HEK293 (cell line): Measurements from ENCODE around the gene SLC17A4.

Experiments
- CTCF ChIA-PET: fragments of 350-600 bp; formaldehyde crosslinking; extraction: SDS; loops from one replicate; lab custom pipeline; 2021; ENCODE audit warnings: antibody characterized with exemption; lab: Yijun Ruan, JAX
- POLR2A ChIA-PET: fragments of 300-600 bp; formaldehyde crosslinking; extraction: SDS; loops from one replicate; lab custom pipeline; 2020; ENCODE audit warnings: antibody characterized with exemption, inconsistent platforms; lab: Yijun Ruan, JAX
- H3K27ac ChIP-seq: fragments of 200-500 bp; sonication (Bioruptor generic); 2 replicates; pipeline ENCODE4 v1.5.1; 2014; ENCODE audit warnings: low read depth, low read length, control low read depth, inconsistent platforms; ENCODE audit errors: extremely low read depth
- H3K36me3 ChIP-seq, 2 experiments: fragments of 200-500 bp in 1 of 2; sonication (Bioruptor generic) in 1 of 2; 1 replicate in 1 of 2; 2 replicates in 1 of 2; pipeline ENCODE4 v1.5.1; 2014 to 2017; ENCODE audit warnings: inconsistent platforms in 2 of 2, low read length in 2 of 2; ENCODE audit not compliant: control insufficient read depth in 2 of 2, insufficient read depth in 1 of 2
- H3K4me1 ChIP-seq: fragments of 200-500 bp; sonication (Bioruptor generic); 2 replicates; pipeline ENCODE4 v1.5.1; 2014; ENCODE audit warnings: mild to moderate bottlenecking, low read length, inconsistent platforms; ENCODE audit not compliant: control insufficient read depth, insufficient read depth
- H3K4me3 ChIP-seq: 2 replicates; pipeline ENCODE4 v1.5.1; 2011; ENCODE audit warnings: low read depth, mild to moderate bottlenecking, control low read depth, low read length, moderate library complexity
- H3K9me3 ChIP-seq: fragments of 200-500 bp; sonication (Bioruptor generic); 2 replicates; pipeline ENCODE4 v1.5.1; 2014; ENCODE audit warnings: low read depth, low read length, inconsistent platforms; ENCODE audit not compliant: control insufficient read depth, insufficient read depth
- GLI4 ChIP-seq: fragments of 450-650 bp; formaldehyde crosslinking; IDR thresholded peaks from 2 replicates; pipeline ENCODE4 v1.5.1; 2016; ENCODE audit warnings: missing biosample characterization, missing genetic modification characterization
- HOXC10 ChIP-seq: sonication (generic); formaldehyde crosslinking; IDR thresholded peaks from 2 replicates; pipeline ENCODE4 v1.8.1; 2023; ENCODE audit warnings: mild to moderate bottlenecking, missing genetic modification reagents
- IKZF3 ChIP-seq: fragments of 450-650 bp; IDR thresholded peaks from 2 replicates; pipeline ENCODE4 v1.5.0; 2018; ENCODE audit warnings: missing biosample characterization, mild to moderate bottlenecking, missing genetic modification characterization, moderate library complexity
- KLF16 ChIP-seq: fragments of 450-650 bp; formaldehyde crosslinking; IDR thresholded peaks from 2 replicates; pipeline ENCODE4 v1.5.1; 2017; ENCODE audit warnings: missing biosample characterization, missing genetic modification characterization
- REPIN1 ChIP-seq: fragments of 450-650 bp; formaldehyde crosslinking; IDR thresholded peaks from 2 replicates; pipeline ENCODE4 v1.5.1; 2017; ENCODE audit warnings: missing biosample characterization, missing genetic modification characterization, low read depth
- WT1 ChIP-seq: fragments of 450-650 bp; formaldehyde crosslinking; IDR thresholded peaks from 2 replicates; pipeline ENCODE4 v1.5.1; 2016; ENCODE audit warnings: missing biosample characterization, missing genetic modification characterization
- YY2 ChIP-seq: fragments of 450-650 bp; formaldehyde crosslinking; IDR thresholded peaks from 2 replicates; pipeline ENCODE4 v1.5.1; 2016; ENCODE audit warnings: missing biosample characterization, missing genetic modification characterization
- ZBTB20 ChIP-seq: fragments of 450-650 bp; formaldehyde crosslinking; IDR thresholded peaks from 2 replicates; pipeline ENCODE4 v1.5.1; 2016; ENCODE audit warnings: missing biosample characterization, missing genetic modification characterization
- ZBTB21 ChIP-seq: fragments of 450-650 bp; formaldehyde crosslinking; IDR thresholded peaks from 2 replicates; pipeline ENCODE4 v1.5.1; 2017; ENCODE audit warnings: missing biosample characterization, missing genetic modification characterization
- ZIC2 ChIP-seq: fragments of 450-650 bp; formaldehyde crosslinking; IDR thresholded peaks from 2 replicates; pipeline ENCODE4 v1.5.1; 2016; ENCODE audit warnings: missing biosample characterization, missing genetic modification characterization
- ZNF114 ChIP-seq: fragments of 450-650 bp; formaldehyde crosslinking; IDR thresholded peaks from 2 replicates; pipeline ENCODE4 v1.5.0; 2017; ENCODE audit warnings: missing biosample characterization, missing genetic modification characterization
- ZNF16 ChIP-seq: fragments of 450-650 bp; formaldehyde crosslinking; IDR thresholded peaks from 2 replicates; pipeline ENCODE4 v1.5.1; 2016; ENCODE audit warnings: low read depth, missing biosample characterization, missing genetic modification characterization
- ZNF214 ChIP-seq: fragments of 450-650 bp; formaldehyde crosslinking; IDR thresholded peaks from 2 replicates; pipeline ENCODE4 v1.5.1; 2017; ENCODE audit warnings: missing biosample characterization, mild to moderate bottlenecking, missing genetic modification characterization, borderline replicate concordance
- ZNF426 ChIP-seq: fragments of 450-650 bp; formaldehyde crosslinking; IDR thresholded peaks from 2 replicates; pipeline ENCODE4 v1.5.1; 2017; ENCODE audit warnings: missing biosample characterization, missing genetic modification characterization, mild to moderate bottlenecking, inconsistent platforms, moderate library complexity
- ZNF514 ChIP-seq: fragments of 450-650 bp; formaldehyde crosslinking; IDR thresholded peaks from 2 replicates; pipeline ENCODE4 v1.5.1; 2016; ENCODE audit warnings: missing biosample characterization, missing genetic modification characterization
- ZNF529 ChIP-seq: fragments of 450-650 bp; formaldehyde crosslinking; IDR thresholded peaks from 2 replicates; pipeline ENCODE4 v1.5.1; 2017; ENCODE audit warnings: missing genetic modification characterization, missing biosample characterization; ENCODE audit not compliant: insufficient replicate concordance
- ZNF530 ChIP-seq: fragments of 450-650 bp; formaldehyde crosslinking; IDR thresholded peaks from 2 replicates; pipeline ENCODE4 v1.5.1; 2016; ENCODE audit warnings: low read depth, missing biosample characterization, missing genetic modification characterization
- ZNF561 ChIP-seq: fragments of 450-650 bp; IDR thresholded peaks from 2 replicates; pipeline ENCODE4 v1.5.1; 2018; ENCODE audit warnings: missing biosample characterization, missing genetic modification characterization, borderline replicate concordance
- ZNF610 ChIP-seq: fragments of 450-650 bp; formaldehyde crosslinking; IDR thresholded peaks from 2 replicates; pipeline ENCODE4 v1.5.1; 2016; ENCODE audit warnings: missing biosample characterization, missing genetic modification characterization, borderline replicate concordance
- ZNF707 ChIP-seq: fragments of 450-650 bp; formaldehyde crosslinking; IDR thresholded peaks from 2 replicates; pipeline ENCODE4 v1.5.1; 2016; ENCODE audit warnings: missing biosample characterization, missing genetic modification characterization
- ZNF830 ChIP-seq: fragments of 450-650 bp; IDR thresholded peaks from 2 replicates; pipeline ENCODE4 v1.5.0; 2018; ENCODE audit warnings: missing biosample characterization, missing genetic modification characterization, low read depth, mild to moderate bottlenecking, moderate library complexity
- ZSCAN23 ChIP-seq: fragments of 450-650 bp; formaldehyde crosslinking; IDR thresholded peaks from 2 replicates; pipeline ENCODE4 v1.5.1; 2016; ENCODE audit warnings: missing biosample characterization, missing genetic modification characterization
- TF ChIP-seq, protein P1 (sequence below): IDR thresholded peaks from 2 replicates; pipeline ENCODE4 v1.6.1; 2011; ENCODE audit warnings: mild to moderate bottlenecking, low read depth, low read length, borderline replicate concordance
- TF ChIP-seq, protein P2 (sequence below): fragments of 450-650 bp; formaldehyde crosslinking; IDR thresholded peaks from 2 replicates; pipeline ENCODE4 v1.5.1; 2016; ENCODE audit warnings: missing biosample characterization, missing genetic modification characterization
- TF ChIP-seq, protein P3 (sequence below): fragments of 450-650 bp; formaldehyde crosslinking; IDR thresholded peaks from 2 replicates; pipeline ENCODE4 v1.5.1; 2017; ENCODE audit warnings: missing biosample characterization, missing genetic modification characterization

Gene SLC17A4

DNA sequence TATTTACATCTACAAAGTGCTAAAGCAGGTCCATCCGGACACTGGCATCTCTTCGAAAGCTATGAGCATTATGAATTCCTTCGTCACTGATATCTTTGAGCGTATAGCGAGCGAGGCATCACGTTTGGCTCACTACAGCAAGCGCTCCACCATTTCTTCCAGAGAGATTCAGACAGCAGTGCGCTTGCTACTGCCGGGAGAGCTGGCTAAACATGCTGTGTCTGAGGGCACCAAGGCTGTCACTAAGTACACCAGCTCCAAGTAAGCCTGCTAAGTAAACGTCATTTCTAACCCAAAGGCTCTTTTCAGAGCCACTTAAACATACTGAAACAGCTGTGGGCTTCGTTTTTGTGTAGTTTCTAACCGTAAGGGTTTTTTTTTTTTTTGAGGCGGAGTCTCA, 27.5 kb upstream of the SLC17A4 start:
- Histone ChIP-seq H3K27ac (no peak overlapping the region), H3K4me3 (no peak overlapping the region), H3K9me3 (no peaks in the 10 kb centered on the region), H3K4me1 (no peaks in the 10 kb centered on the region), H3K36me3 (no peaks in the 10 kb centered on the region)
- ChIA-PET POLR2A (interaction anchor here (0.7 kb wide), 1 partner anchor 13 kb away, joined by 4 read pairs; no protein-coding TSS in a partner anchor), CTCF (interaction anchor here (1.4 kb wide), 1 partner anchor 9 kb away, joined by 4 read pairs; no protein-coding TSS in a partner anchor)
- TF ChIP-seq ZNF16 (tag by site-specific recombination): no peak
- TF ChIP-seq ZBTB21: no peak
- TF ChIP-seq GLI4 (tag by site-specific recombination): no peak
- no peak for TF ChIP-seq HOXC10 (CRISPR knock-in tag)
- TF ChIP-seq ZNF529: no peak

DNA sequence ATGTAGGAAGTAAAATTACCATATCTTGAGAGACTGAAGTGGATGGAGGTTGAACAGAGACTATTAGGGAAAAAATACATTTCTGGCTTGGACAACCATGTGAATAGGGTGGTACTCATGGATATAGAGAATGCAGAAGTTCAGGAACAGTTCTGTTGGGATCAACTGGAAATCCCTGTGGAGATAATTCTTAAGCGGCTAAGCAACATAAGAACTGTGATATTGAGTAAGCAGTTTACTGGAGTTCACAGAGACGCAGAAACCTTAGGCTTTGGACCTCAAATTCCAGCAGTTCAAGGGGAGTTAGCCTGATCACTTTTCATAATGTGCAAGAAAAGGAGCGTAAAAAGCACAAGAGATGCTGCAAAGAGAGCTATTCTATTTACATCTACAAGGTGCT, 23.6 kb upstream of the SLC17A4 start:
- no peak overlapping the region for H3K4me3 ChIP-seq
- no peaks in the 10 kb centered on the region for H3K9me3 ChIP-seq
- POLR2A ChIA-PET: no interaction called here
- no peak overlapping the region for H3K27ac ChIP-seq
- CTCF ChIA-PET: interaction anchor here (0.5 to 1.1 kb wide), 3 partner anchors 10 to 1238 kb away, joined by 3 to 9 read pairs (median 4); no protein-coding TSS in a partner anchor
- no peaks in the 10 kb centered on the region for H3K4me1 ChIP-seq
- TF ChIP-seq ZNF830 (tag by site-specific recombination) (no peak), ZSCAN23 (tag by site-specific recombination) (no peak), WT1 (tag by site-specific recombination) (no peak), ZNF610 (tag by site-specific recombination) (no peak), ZBTB20 (tag by site-specific recombination) (no peak), IKZF3 (tag by site-specific recombination) (no peak), ZIC2 (tag by site-specific recombination) (no peak), ZNF561 (tag by site-specific recombination) (no peak)
- TF ChIP-seq, protein P1, sequence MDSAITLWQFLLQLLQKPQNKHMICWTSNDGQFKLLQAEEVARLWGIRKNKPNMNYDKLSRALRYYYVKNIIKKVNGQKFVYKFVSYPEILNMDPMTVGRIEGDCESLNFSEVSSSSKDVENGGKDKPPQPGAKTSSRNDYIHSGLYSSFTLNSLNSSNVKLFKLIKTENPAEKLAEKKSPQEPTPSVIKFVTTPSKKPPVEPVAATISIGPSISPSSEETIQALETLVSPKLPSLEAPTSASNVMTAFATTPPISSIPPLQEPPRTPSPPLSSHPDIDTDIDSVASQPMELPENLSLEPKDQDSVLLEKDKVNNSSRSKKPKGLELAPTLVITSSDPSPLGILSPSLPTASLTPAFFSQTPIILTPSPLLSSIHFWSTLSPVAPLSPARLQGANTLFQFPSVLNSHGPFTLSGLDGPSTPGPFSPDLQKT: no peak
- TF ChIP-seq, all 188 proteins: peak for 0
- H3K36me3 ChIP-seq: no peaks in the 10 kb centered on the region

DNA sequence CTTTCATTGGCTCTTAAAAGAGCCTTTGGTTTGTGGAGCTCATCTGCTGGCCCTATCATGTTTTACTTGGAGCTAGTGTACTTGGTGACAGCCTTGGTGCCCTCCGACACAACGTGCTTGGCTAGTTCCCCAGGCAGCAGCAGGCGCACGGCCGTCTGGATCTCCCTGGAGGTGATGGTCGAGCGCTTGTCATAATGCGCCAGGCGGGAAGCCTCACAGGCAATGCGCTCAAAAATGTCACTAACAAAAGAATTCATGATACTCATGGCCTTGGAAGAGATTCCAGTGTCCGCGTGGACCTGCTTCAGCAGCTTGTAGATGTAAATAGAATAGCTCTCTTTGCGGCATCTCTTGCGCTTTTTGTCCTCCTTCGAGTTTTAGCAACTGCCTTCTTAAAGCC, 22.8 kb upstream of the SLC17A4 start:
- TF ChIP-seq ZNF16 (tag by site-specific recombination): no peak
- no peak for TF ChIP-seq ZNF530
- no peak for TF ChIP-seq REPIN1
- TF ChIP-seq YY2 (tag by site-specific recombination): no peak
- no peak for TF ChIP-seq ZNF426 (tag by site-specific recombination)
- Histone ChIP-seq H3K9me3 (no peaks in the 10 kb centered on the region), H3K4me3 (no peak overlapping the region), H3K27ac (no peak overlapping the region), H3K36me3 (no peaks in the 10 kb centered on the region), H3K4me1 (no peaks in the 10 kb centered on the region)
- CTCF ChIA-PET: interaction anchor here (0.7 to 1.1 kb wide), 4 partner anchors 11 to 57 kb away, joined by 3 to 9 read pairs (median 4); no protein-coding TSS in a partner anchor
- POLR2A ChIA-PET: interaction anchor here (0.9 kb wide), 1 partner anchor 17 kb away, joined by 3 read pairs; no protein-coding TSS in a partner anchor

DNA sequence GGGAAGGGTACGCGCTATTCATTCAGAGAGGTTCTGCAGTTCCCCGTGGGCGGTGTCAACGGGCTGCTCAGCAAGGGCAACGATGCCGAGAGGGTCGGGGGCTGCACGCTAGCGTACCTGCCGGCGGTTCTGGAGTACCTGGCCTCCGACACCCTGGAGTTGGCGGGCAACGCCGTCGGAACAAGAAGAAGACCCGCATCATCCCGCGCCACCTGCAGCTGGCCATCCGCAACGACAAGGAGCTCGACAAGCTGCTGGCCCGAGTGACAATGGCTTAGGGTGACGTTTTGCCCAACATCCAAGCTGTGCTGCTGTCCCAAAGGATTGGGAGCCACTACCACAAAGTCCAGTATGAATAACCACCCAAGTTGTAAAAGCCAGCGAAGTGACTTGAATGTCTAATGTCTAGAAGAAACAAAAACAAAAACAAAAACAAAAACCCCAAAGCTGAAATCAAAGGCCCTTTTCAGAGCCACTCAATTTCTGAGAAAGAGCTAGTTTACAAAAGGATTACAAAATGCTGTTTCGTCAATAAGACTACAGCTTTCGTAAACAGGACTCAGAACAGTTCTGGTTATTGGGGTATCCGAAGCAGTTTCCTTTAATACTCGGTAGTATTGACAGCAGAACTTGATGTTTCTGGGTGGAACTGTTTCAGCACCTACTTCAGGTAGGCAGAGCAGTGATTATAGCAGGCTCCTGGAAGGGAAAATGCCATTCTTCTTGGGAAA, 21.9 kb upstream of the SLC17A4 start:
- Histone ChIP-seq H3K4me3 (no peak overlapping the region), H3K27ac (no peak overlapping the region), H3K36me3 (no peaks in the 10 kb centered on the region), H3K9me3 (no peaks in the 10 kb centered on the region), H3K4me1 (no peaks in the 10 kb centered on the region)
- ChIA-PET CTCF (interaction anchor here (0.9 to 1.1 kb wide), 3 partner anchors 10 to 15 kb away, joined by 3 to 5 read pairs (median 4); no protein-coding TSS in a partner anchor), POLR2A (no interaction called here)
- no peak for TF ChIP-seq ZNF830 (tag by site-specific recombination)
- TF ChIP-seq ZNF214: no peak
- TF ChIP-seq, protein P2, sequence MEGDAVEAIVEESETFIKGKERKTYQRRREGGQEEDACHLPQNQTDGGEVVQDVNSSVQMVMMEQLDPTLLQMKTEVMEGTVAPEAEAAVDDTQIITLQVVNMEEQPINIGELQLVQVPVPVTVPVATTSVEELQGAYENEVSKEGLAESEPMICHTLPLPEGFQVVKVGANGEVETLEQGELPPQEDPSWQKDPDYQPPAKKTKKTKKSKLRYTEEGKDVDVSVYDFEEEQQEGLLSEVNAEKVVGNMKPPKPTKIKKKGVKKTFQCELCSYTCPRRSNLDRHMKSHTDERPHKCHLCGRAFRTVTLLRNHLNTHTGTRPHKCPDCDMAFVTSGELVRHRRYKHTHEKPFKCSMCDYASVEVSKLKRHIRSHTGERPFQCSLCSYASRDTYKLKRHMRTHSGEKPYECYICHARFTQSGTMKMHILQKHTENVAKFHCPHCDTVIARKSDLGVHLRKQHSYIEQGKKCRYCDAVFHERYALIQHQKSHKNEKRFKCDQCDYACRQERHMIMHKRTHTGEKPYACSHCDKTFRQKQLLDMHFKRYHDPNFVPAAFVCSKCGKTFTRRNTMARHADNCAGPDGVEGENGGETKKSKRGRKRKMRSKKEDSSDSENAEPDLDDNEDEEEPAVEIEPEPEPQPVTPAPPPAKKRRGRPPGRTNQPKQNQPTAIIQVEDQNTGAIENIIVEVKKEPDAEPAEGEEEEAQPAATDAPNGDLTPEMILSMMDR (tag by site-specific recombination): no peak
- TF ChIP-seq, protein P3, sequence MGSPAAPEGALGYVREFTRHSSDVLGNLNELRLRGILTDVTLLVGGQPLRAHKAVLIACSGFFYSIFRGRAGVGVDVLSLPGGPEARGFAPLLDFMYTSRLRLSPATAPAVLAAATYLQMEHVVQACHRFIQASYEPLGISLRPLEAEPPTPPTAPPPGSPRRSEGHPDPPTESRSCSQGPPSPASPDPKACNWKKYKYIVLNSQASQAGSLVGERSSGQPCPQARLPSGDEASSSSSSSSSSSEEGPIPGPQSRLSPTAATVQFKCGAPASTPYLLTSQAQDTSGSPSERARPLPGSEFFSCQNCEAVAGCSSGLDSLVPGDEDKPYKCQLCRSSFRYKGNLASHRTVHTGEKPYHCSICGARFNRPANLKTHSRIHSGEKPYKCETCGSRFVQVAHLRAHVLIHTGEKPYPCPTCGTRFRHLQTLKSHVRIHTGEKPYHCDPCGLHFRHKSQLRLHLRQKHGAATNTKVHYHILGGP (tag by site-specific recombination): no peak
- no peak for TF ChIP-seq ZNF114 (tag by site-specific recombination)
- no peak for TF ChIP-seq KLF16 (tag by site-specific recombination)
- no peak for TF ChIP-seq ZNF707
- no peak for TF ChIP-seq ZNF426 (tag by site-specific recombination)
- TF ChIP-seq ZNF514 (tag by site-specific recombination): no peak
